HCT116 (cell line): ENCODE data around the gene APBB1IP.

Experiments
- EGR1 ChIP-seq: IDR thresholded peaks from 2 replicates; pipeline ENCODE4 v1.6.1; 2012; ENCODE audit warnings: low read depth
- EZH2 ChIP-seq: fragments of 200-600 bp; sonication (generic); IDR thresholded peaks from 2 replicates; pipeline ENCODE4 v1.6.1; 2017; ENCODE audit warnings: antibody characterized with exemption, mixed run types
- EZH2phosphoT487 ChIP-seq: fragments of 200-600 bp; IDR thresholded peaks from 2 replicates; pipeline ENCODE4 v1.6.1; 2018; ENCODE audit warnings: antibody characterized with exemption, borderline replicate concordance
- JUND ChIP-seq: IDR thresholded peaks from 2 replicates; pipeline ENCODE4 v1.6.1; 2012
- POLR2A ChIP-seq: IDR thresholded peaks from 2 replicates; pipeline ENCODE4 v1.7.0; 2011; ENCODE audit warnings: borderline replicate concordance; ENCODE audit not compliant: insufficient read depth, insufficient read length; ENCODE audit errors: extremely low read depth
- POLR2AphosphoS5 ChIP-seq: IDR thresholded peaks from 2 replicates; pipeline ENCODE4 v1.6.1; 2011; ENCODE audit warnings: mild to moderate bottlenecking, low read depth, low read length, moderate library complexity
- SIN3A ChIP-seq: IDR thresholded peaks from 2 replicates; pipeline ENCODE4 v1.6.1; 2012; ENCODE audit warnings: low read depth
- TF ChIP-seq, protein P1 (sequence below), 3 experiments: fragments of 200-600 bp in 1 of 3; sonication (generic) in 1 of 3; IDR thresholded peaks in 2 of 3; conservative IDR thresholded peaks in 1 of 3; 2 replicates each; pipeline ENCODE4 v1.5.1; 2012 to 2017; ENCODE audit warnings: low read depth in 2 of 3, low read length in 2 of 3, antibody characterized with exemption in 1 of 3, borderline replicate concordance in 1 of 3, control low read depth in 1 of 3, mild to moderate bottlenecking in 1 of 3, mixed read lengths in 1 of 3, mixed run types in 1 of 3, moderate library complexity in 1 of 3; ENCODE audit not compliant: insufficient read depth in 1 of 3

- TF ChIP-seq EGR1 (no peak), POLR2AphosphoS5 (no peak), POLR2A (no peak), JUND (no peak), EZH2 (no peak), EZH2phosphoT487 (no peak), SIN3A (no peak)
- TF ChIP-seq, protein P1, sequence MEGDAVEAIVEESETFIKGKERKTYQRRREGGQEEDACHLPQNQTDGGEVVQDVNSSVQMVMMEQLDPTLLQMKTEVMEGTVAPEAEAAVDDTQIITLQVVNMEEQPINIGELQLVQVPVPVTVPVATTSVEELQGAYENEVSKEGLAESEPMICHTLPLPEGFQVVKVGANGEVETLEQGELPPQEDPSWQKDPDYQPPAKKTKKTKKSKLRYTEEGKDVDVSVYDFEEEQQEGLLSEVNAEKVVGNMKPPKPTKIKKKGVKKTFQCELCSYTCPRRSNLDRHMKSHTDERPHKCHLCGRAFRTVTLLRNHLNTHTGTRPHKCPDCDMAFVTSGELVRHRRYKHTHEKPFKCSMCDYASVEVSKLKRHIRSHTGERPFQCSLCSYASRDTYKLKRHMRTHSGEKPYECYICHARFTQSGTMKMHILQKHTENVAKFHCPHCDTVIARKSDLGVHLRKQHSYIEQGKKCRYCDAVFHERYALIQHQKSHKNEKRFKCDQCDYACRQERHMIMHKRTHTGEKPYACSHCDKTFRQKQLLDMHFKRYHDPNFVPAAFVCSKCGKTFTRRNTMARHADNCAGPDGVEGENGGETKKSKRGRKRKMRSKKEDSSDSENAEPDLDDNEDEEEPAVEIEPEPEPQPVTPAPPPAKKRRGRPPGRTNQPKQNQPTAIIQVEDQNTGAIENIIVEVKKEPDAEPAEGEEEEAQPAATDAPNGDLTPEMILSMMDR (IDR thresholded peaks at IDR 0.05 in 2 of 3, conservative IDR thresholded peaks at IDR 0.05 in 1 of 3; ENCODE audit: borderline replicate concordance in 1 of 3, insufficient read depth in 1 of 3, low read depth in 2 of 3, low read length in 2 of 3): no peak
Measured at GRCh38 chr10:26524161-26524896, 86.2 kb downstream of the APBB1IP start.
